Loucy (cell line): Measurements from ENCODE around the gene MMRN2.

Experiments used
- H2AFZ ChIP-seq: fragments of 200-600 bp; sonication (generic); 2 replicates; pipeline ENCODE4 v1.6.0; 2016; ENCODE audit warnings: antibody characterized with exemption, mild to moderate bottlenecking, low read length, moderate library complexity
- H3F3A ChIP-seq: fragments of 200-600 bp; 2 replicates; pipeline ENCODE4 v1.6.0; 2016; ENCODE audit warnings: antibody characterized with exemption, low read depth, mild to moderate bottlenecking
- H3K27me3 ChIP-seq: fragments of 200-600 bp; sonication (generic); 2 replicates; pipeline ENCODE4 v1.6.1; 2014; ENCODE audit warnings: low read length, mild to moderate bottlenecking; ENCODE audit not compliant: insufficient read depth, poor library complexity, severe bottlenecking
- H3K36me3 ChIP-seq: fragments of 200-600 bp; sonication (generic); 2 replicates; pipeline ENCODE4 v1.6.1; 2016; ENCODE audit warnings: low read length; ENCODE audit not compliant: insufficient read depth
- H3K4me1 ChIP-seq: fragments of 200-600 bp; sonication (generic); 2 replicates; pipeline ENCODE4 v1.5.1; 2014; ENCODE audit warnings: low read length, mild to moderate bottlenecking; ENCODE audit not compliant: insufficient read depth, poor library complexity, severe bottlenecking
- H3K4me2 ChIP-seq: fragments of 200-600 bp; sonication (generic); 2 replicates; pipeline ENCODE4 v1.6.0; 2014; ENCODE audit warnings: antibody characterized with exemption, low read length, low read depth, mild to moderate bottlenecking; ENCODE audit not compliant: poor library complexity, severe bottlenecking
- H3K4me3 ChIP-seq: fragments of 200-600 bp; sonication (generic); 2 replicates; pipeline ENCODE4 v1.5.1; 2014; ENCODE audit warnings: low read length, mild to moderate bottlenecking, mixed read lengths; ENCODE audit not compliant: poor library complexity, severe bottlenecking
- H3K79me2 ChIP-seq: fragments of 200-600 bp; sonication (generic); 2 replicates; pipeline ENCODE4 v1.6.1; 2014; ENCODE audit warnings: low read length; ENCODE audit not compliant: insufficient read depth
- H3K9ac ChIP-seq: fragments of 200-600 bp; sonication (generic); 2 replicates; pipeline ENCODE4 v1.6.0; 2014; ENCODE audit warnings: mild to moderate bottlenecking, low read depth, low read length, moderate library complexity; ENCODE audit not compliant: poor library complexity, severe bottlenecking
- H3K9me2 ChIP-seq: fragments of 200-600 bp; sonication (generic); replicated peaks from 2 replicates; pipeline ENCODE4 v1.6.1; 2016; ENCODE audit warnings: low read depth, low read length, mixed read lengths
- H3K9me3 ChIP-seq: fragments of 200-600 bp; sonication (generic); 2 replicates; pipeline ENCODE4 v1.6.1; 2014; ENCODE audit warnings: mild to moderate bottlenecking, antibody characterized with exemption, low read length, low read depth; ENCODE audit not compliant: insufficient read depth
- H4K20me1 ChIP-seq: fragments of 200-600 bp; sonication (generic); 2 replicates; pipeline ENCODE4 v1.6.0; 2014; ENCODE audit warnings: antibody characterized with exemption, low read length, mild to moderate bottlenecking; ENCODE audit not compliant: insufficient read depth, poor library complexity, severe bottlenecking
- CTCF ChIP-seq: fragments of 200-600 bp; sonication (generic); conservative IDR thresholded peaks from 2 replicates; pipeline ENCODE4 v1.5.1; 2014; ENCODE audit warnings: mild to moderate bottlenecking, antibody characterized with exemption, low read length
- EZH2phosphoT487 ChIP-seq: fragments of 200-600 bp; IDR thresholded peaks from 2 replicates; pipeline ENCODE4 v1.6.1; 2018; ENCODE audit warnings: antibody characterized with exemption, mild to moderate bottlenecking, moderate library complexity, borderline replicate concordance

MMRN2 gene

GRCh38 chr10:86964061-86964846, 6.8 kb upstream of the MMRN2 start:
- no peak for TF ChIP-seq EZH2phosphoT487
- TF ChIP-seq CTCF: no peak
- Histone ChIP-seq H4K20me1 (no peaks in the 10 kb centered on the region), H3K9ac (no peak overlapping the region), H3K36me3 (no peaks in the 10 kb centered on the region), H3K4me3 (no peak overlapping the region), H3K9me2 (no peaks in the 10 kb centered on the region), H3K4me2 (no peak overlapping the region), H2AFZ (no peak overlapping the region), H3K9me3 (no peaks in the 10 kb centered on the region), H3K79me2 (no peaks in the 10 kb centered on the region), H3K4me1 (peaks cover 5% of the 10 kb centered on the region), H3K27me3 (no peaks in the 10 kb centered on the region), H3F3A (no peaks in the 10 kb centered on the region)

GRCh38 chr10:86963341-86963919, 6.0 kb upstream of the MMRN2 start:
- H3K4me2 ChIP-seq: no peak overlapping the region
- H3K4me1 ChIP-seq: peaks cover 5% of the 10 kb centered on the region
- H3K27me3 ChIP-seq: no peaks in the 10 kb centered on the region
- H3F3A ChIP-seq: no peaks in the 10 kb centered on the region
- no peaks in the 10 kb centered on the region for H3K79me2 ChIP-seq
- no peaks in the 10 kb centered on the region for H3K36me3 ChIP-seq
- TF ChIP-seq EZH2phosphoT487 (no peak), CTCF (no peak)
- H3K9ac ChIP-seq: no peak overlapping the region
- H3K9me3 ChIP-seq: no peaks in the 10 kb centered on the region
- H3K4me3 ChIP-seq: no peak overlapping the region
- no peak overlapping the region for H2AFZ ChIP-seq
- H3K9me2 ChIP-seq: no peaks in the 10 kb centered on the region
- no peaks in the 10 kb centered on the region for H4K20me1 ChIP-seq

- H3K79me2 ChIP-seq: no peaks in the 10 kb centered on the region
- H3K9ac ChIP-seq: no peak overlapping the region
- H3K9me2 ChIP-seq: no peaks in the 10 kb centered on the region
- H3K4me3 ChIP-seq: no peak overlapping the region
- H3K27me3 ChIP-seq: no peaks in the 10 kb centered on the region
- no peaks in the 10 kb centered on the region for H3K36me3 ChIP-seq
- H4K20me1 ChIP-seq: no peaks in the 10 kb centered on the region
- H3K4me2 ChIP-seq: no peak overlapping the region
- H3K4me1 ChIP-seq: peaks cover 5% of the 10 kb centered on the region
- no peak overlapping the region for H2AFZ ChIP-seq
- TF ChIP-seq EZH2phosphoT487: no peak
- TF ChIP-seq CTCF: no peak
- H3F3A ChIP-seq: no peaks in the 10 kb centered on the region
- H3K9me3 ChIP-seq: no peaks in the 10 kb centered on the region
These were observed 5.5 kb upstream of the MMRN2 start for GRCh38 chr10:86962981-86963310.
